Posterior cingulate gyrus (tissue), 11 donors: Measurements from ENCODE around the gene DYNC2H1.

Experiments
- DNase-seq, 10 donors: peaks; one replicate each; pipeline versions ENCODE4 v3.0.0 to v3.0.0-alpha.2; 2020 to 2021; ENCODE audit warnings: mixed read lengths in 3 of 10
- intact Hi-C: fragments of 100-400 bp; cut with DNase I; formaldehyde crosslinking; loops from one replicate; pipeline ENCODE4 v1.15.1; 2023

The DYNC2H1 gene

DNA sequence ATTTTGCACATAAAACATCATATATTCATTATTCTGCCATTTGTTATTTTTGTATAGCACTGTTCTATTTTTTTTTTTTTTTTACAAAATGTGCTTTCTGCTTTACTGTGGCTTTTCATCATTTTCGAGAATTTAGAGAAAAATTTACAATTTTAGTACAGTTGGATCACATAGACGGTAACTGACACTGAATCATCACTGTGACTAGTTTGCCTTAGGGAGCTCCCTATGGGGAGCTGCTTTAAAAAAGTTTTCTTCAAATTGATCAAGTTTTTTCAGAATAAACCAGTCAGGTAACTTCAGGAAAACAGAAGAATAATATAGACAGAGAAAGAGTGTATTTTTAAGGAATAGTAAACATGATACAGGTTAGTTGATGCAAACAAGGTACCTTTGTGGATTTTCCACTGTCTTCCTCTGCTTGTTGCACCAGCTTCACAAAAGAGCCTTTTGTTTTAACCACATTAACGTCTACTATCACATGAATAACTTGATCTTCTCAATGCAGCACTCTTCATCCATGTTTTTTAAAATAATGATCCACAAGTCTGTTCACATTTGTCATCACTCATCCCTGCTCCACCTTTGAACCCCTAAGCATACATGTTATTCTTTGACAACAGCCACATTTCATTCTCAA, 327.0 kb downstream of the DYNC2H1 start:
- intact Hi-C loops = no loop called here
- DNase-seq = no peak

DNA sequence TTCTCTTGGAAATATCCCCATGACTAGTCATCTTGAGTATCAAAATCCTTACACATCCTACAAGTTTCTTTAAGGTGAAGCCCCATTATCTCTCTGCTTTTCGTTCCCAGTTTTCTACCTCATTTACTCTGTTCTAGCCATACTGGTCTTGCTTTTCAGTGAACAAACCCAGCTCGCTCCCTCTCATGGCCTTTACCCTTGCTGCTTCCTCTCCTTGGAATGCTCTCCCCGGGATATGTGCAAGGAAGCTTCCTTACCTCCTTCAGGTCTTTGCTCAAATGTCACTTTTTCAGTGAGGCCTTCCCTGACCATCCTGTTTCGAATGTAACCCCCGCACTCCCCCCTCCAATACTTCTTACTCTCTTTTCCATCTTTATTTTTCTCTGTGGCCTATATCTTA, 331.8 kb downstream of the DYNC2H1 start:
- DNase-seq = no peak
- intact Hi-C loops = no loop called here

DNA sequence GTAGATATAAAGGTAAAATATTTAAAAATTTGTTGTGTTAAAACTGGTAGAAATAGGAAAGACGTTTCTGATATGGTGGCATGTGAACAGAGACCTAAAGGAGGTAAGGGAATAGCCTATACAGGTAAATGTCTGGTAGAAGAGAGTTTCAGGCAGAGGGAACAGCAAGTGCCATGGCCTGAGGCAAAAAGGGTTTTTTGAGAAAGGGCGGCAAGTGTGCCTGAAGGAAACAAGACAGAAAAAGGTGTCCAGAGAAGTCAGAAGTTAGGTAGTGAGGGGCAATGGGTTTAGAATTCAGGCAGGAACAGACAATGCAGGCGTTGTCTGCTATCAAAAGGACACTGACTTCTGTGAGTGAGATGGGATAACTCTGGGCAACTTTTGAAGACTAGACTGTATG, 339.7 kb downstream of the DYNC2H1 start:
- intact Hi-C loops = no loop called here
- DNase-seq = no peak

DNA sequence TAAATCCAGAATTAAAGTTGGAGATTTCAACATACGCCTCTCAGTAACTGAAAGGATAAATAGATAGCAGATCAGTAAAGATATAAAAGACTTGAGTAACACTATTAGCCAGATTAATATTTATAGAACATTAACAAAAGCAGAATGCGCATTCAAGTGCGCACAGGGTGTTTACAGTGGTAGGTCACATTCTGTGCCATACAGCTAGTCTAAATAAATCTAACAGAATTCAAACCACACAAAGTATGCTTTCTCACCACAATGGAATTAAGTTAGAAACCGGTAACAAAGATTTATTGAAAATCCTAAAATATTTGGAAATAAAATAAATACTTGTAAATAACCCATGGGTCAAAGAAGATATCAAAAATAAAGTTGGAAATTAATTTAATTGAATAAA, 341.0 kb downstream of the DYNC2H1 start:
- DNase-seq = no peak
- intact Hi-C loops = no loop called here

DNA sequence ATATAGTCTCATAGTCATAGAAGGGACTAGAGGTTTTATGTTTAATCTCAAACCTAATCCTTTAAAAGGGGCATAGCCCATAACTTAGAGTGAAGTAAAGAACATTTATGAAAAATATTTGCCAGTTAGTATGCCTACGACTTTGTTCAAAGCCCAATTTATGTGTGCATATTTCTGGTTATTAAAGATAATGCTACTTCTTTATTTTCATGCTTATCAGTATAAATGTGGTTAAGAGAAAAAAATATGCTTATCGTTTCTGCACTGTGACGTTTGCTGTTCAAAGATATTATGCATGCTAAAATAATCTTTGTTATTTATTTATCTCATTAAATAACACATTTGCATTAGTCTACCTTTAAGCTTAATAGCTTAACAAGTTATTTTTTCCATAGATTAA, 343.9 kb downstream of the DYNC2H1 start:
- intact Hi-C loops = no loop called here
- DNase-seq = no peak

DNA sequence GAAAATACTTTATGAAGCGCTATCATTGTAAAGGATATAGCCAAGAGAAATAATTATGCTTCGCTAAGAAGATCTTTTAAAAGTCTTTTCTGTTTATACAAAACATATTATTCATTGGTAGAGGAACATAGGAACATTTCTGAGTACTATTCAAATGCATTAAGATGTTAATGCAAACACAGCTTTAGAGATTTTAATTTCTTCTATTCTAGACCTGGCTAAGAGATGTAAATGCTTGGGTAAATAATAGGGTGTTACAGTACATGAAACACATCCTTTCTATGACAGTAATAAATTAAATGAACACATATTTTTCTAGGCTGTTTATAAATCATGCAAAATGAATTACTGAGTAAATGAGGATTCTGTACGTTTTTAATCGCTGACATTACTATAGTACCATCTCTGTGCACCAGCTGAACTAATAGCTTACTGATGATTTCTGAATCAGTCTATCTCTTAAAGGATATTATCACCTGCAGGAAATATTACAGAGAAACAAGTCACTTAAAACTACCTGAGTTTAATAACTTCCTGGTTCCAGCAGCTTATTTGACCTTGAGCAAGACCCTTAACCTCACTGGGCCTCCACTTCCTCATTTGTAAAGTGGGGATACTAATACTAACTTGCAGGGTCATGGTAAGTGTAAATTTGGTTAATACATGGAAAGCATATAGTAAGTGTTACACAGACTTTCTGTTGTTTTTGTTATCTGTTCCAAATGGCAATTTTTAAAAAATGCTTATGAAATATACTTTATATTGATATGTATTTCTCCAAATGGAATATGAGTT, 344.9 kb downstream of the DYNC2H1 start:
- DNase-seq = no peak
- intact Hi-C loops = no loop called here

DNA sequence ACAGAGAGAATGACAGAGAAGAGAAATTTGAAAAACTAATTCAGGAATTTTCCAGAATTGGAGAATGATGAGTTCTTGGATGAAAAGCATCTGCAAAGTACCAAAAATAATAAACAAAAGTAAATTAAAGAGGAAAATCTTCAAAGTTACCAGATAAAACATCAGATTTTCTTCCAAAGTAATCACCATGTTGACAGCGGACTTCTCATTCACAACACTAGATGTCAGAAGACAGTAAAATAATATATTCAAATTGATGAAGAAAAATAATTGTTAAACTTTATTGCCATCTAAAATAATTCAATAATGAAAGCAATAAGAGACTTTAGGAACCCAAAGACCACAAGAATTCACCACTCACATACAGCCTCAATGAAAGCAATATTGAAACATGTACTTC, 355.2 kb downstream of the DYNC2H1 start:
- no peak for DNase-seq
- intact Hi-C loops = no loop called here

DNA sequence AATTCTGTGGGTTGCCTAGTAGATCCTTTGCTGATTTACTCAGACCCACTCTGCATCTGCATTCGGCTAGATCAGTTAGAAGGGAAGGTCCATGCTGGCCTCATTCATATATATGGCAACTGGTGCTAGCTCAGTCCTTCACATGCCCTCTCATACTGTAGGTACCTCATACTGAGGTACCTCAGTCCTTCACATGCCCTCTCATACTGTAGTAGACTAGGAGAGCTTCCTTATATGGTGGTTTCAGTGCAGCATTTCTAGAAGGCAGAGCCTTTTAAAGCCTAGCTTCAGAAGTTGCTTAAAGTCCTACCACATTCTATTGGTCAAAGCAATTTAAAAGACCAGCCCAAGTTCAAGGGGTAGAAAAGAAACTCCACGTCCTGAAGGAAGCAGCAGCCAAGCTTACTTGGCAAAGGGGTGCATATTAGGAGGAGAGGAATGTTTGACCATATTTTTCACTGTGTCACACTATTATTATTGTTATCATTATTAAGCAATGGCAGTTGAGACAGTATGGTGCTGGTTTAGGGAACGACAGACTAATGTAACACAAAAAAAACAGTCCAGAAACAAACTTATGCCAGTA, 356.4 kb downstream of the DYNC2H1 start:
- no peak for DNase-seq
- intact Hi-C loops = no loop called here

DNA sequence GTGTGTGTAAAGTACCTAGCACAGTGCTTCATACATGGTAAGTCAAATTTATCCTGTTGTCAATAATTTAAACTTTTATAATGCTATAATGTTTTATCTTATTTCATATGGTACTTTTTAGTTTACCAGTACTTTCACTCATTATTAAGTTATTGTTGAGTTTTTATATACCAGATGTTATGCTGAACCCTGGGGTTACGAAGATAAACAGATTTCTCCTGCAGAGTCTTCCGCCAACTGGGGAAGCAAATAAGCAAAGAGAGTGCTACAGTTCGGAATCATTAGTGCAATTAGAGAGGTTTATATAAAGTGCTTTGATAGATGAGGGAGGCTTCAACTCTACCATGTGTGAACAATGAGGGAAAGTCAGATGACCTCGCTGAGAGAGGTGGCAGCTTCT, 362.3 kb downstream of the DYNC2H1 start:
- DNase-seq = no peak
- intact Hi-C loops = no loop called here

DNA sequence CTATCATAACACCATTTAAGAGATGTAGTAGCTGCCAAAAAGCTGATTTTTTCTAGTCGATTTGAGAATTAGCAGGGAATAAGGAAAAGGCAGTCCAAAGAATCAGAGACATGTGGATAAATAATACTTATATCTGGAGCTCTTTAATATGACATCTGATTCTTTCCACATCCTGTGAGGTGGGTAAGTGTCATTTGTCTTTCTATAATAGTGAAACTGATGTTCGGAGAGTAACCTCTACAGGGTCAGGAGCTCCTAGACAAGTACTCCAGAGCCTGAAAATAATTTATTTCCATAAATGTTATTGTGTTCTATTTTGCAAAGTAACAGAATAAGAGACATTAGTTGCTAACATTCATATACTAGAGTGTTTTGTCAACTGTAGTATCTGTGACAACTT, 367.6 kb downstream of the DYNC2H1 start:
- intact Hi-C loops = no loop called here
- DNase-seq = no peak

DNA sequence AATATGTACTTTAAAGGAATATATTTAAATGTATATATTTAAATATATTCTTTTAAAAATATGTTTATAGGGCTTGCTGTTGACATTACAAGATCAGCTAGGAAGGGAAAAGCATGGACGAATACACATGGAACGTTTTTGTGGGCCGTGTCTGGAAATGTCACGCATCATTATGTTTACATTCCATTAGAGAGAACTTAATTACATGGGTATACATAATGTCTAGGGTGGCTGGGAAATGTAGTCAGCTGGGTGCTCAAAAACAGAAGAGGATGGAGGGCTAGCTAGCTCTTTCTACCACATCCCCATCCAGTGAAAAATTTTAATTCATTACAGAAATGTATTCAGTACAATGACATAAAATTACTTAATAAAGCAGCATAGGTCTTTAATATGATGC, 371.2 kb downstream of the DYNC2H1 start:
- no peak for DNase-seq
- intact Hi-C loops = no loop called here

DNA sequence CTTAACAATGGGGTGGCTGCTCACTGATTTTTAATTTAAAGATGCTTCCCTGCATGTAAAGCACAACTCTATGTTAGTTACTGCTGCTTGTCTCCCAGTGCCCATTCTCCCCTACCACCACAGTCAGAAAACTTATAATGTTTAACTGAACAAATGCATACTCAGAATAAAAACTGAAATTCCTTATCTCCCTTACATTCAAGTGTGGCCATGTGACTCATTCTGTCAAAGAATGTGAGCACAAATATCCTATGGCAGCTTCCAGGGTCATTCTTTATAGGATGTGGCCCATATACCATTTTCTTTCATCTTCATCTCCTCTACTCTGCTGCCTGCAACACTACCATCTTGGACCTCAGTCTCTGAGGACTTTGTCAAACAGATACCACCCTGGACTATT, 374.8 kb downstream of the DYNC2H1 start:
- intact Hi-C loops = no loop called here
- no peak for DNase-seq

DNA sequence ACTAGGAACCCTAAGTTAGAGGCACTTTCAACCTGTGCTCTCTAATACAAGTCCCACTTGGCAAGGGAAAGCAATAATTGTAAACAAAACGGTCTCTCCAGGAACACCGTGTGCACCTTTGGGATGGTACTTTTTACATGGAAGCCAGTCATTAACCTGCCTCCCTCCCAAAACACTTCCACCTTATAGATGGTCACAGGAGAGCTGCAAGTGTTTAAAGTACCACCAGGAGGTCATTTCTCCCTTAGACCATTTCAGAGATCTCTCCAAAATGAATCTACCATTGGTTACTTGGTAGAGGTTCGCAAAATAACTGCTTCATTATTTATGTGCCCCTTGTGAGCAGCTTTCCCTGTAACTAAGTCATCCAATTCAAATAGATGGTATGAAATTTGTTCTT, 375.3 kb downstream of the DYNC2H1 start:
- intact Hi-C loops = no loop called here
- DNase-seq = no peak

DNA sequence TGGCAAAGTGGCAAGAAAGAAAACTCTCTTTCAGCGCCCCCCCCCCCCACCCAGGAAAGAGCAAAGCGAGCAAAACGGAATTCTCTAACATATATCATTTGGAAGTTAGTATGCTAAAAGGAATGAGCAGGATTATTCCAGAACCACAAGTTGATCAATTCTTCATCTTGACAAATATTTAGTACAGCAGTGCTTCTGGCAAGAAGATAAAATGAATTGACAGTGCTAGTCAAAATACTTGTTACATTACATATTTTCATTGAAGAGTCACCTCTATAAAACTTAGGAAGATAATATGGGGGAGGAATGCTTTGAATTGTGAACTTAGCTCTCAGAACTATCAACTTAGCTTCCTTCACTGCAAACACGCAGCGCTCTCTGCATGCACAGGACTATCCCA, 377.4 kb downstream of the DYNC2H1 start:
- intact Hi-C loops = no loop called here
- DNase-seq = no peak

DNA sequence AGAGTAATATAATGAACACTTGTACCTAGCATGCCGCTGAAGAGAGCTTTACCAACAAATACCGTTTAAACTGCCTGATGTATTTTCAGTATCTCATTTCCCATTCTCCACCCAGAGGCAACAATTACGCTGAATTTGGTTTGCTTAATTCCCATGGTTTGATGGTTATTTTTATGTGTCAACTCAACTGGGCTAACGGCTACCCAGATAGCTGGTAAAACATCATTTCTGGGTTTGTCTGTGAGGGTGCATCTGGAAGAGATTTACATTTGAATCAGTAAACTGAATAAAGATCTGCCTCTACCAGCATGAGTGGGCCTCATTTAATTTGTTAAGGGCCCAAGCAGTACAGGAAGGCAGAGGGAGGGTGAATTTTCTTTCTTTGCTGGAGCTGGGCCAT, 377.9 kb downstream of the DYNC2H1 start:
- intact Hi-C loops = no loop called here

DNA sequence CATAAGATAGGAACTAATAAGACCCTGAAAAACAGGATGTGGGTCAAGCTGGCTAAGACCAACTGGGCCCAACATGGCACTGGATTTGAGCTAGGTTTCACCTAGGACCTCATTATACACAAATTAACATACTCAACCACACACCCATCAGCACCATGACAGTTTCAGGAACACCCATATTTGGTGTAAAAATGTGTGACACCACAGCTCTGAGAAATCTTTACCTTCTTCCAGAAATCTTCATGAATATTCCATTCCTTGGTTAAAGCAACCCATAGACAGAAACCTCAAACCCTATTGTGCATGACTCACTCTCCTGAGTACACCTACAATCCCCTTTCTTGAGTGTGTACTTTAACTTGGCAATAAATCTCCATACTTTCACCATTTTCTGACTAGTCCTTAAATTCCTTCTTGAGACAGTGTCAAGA, 378.8 kb downstream of the DYNC2H1 start:
- DNase-seq = no peak
- intact Hi-C loops = no loop called here

More for the DNA sequence above, 377.9 kb downstream of the DYNC2H1 start:
- no peak for DNase-seq

DNA sequence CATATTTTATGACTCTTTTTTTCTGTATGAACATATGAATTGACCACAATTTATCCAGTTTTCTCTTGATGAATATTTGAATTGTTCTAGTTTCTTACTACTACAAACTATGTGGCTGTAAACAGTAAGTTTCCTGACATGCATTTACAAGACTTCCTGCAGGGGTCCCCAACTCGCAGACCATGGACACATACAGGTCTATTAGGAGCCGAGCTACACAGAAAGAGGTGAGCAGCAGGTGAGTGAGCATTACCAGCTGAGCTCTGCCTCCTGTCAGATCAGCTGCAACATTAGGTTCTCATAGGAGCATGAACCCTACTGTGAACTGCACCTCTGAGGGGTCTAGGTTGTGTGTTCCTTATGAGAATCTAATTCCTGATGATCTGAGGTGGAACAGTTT, 379.4 kb downstream of the DYNC2H1 start:
- no peak for DNase-seq
- intact Hi-C loops = no loop called here

DNA sequence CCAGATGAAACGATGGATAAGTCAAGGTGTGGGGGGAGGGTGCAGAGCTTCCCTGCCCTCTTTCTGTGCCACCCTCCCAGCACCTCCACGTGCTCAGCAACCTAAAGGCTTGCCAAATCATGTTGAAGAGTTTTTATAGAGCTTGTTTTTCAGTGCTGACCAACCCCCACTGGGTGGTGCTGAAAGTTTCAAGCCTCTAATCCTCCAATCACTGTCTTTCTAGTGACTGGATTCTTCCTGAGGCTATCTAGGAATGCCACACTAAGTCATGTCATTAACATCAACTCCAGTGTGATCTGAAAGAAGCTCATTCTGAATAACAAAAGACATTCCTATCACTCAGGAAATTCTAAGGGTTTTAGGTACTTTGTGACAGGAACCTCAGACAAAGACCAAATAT, 382.6 kb downstream of the DYNC2H1 start:
- no peak for DNase-seq
- intact Hi-C loops = no loop called here

DNA sequence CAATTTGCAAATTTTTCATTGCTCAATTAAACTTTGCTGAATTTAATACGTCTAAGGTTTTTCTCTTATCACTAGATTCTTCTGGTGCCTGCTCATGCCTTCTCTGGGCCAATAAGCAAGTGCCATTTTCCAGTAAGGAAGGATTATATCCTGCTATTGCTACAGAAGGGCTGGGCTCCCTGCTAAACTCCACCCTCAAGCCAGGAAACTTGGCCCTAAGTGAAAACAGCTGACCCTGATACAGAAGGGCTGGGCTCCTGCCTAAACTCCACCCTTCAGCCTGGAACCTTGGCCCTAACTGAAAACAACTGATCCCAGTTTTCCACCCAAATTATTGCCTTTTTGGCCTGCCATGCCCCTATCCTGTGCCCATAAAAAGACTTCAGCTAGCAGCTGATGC, 385.3 kb downstream of the DYNC2H1 start:
- intact Hi-C loops = no loop called here
- DNase-seq = no peak

DNA sequence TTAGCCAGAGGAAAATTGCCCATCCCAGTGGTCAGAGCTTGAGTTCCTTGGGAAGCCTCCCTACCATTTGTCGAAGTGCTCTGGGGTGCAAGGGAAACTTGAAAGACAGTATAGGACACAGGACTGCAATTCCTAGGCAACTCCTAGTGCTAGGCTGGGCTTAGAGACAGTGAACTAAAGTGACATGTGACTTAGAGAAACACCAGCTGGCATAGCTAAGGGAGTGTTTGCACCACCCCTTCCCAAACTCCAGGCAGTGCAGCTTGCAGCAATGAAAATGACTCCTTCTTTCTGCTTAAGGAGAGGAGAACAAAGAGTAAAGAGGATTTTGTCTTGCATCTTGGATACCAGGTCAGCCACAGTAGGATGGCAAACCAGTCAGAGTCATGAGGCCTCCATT, 388.0 kb downstream of the DYNC2H1 start:
- intact Hi-C loops = no loop called here
- DNase-seq = no peak

DNA sequence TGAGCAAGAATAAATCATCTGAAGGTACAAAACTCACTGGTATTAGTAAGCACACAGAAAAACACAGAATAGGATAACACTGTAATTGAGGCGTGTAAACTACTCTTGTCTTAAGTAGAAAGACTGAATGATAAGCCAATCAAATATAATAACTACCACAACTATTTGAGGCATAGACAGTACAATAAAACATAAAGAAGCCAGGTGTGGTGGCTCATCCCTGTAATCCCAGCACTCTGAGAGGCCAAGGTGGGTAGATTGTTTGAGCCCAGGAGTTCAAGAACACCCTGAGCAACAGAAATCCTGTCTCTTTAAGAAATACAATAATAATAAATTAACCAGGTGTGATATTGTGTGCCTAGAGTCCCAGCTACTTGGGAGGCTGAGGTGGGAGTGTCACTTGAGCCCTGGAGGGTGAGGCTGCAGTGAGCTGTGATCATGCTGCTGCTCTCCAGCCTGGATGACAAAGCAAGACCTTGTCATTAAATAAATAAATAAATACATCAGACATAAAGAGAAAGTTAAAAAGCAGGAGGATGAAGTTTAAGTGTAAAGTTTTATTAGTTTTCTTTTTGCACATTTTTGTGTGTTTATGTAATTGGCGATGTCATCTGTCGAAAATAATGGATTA, 390.6 kb downstream of the DYNC2H1 start:
- intact Hi-C loops = no loop called here
- DNase-seq = no peak

DNA sequence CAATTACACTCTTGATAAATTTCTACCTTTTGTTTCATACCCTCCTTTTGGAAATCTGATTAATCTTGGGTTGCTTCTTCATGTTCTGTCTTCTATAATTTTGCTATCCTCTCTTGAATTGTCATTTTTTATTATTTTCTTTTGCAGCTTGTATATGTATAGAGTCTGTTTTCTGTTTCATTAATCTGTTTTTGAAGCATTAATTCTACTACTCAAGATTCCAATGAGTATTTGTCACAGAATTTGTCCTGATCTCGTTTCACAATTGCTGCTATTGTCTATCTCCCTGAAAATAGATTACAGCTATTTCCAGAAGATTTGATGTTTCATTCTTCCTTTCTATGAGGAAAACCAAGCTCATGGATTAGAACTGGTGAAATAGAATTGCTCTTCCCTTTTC, 406.1 kb downstream of the DYNC2H1 start:
- DNase-seq = no peak
- intact Hi-C loops = no loop called here
